Fibroblast of pulmonary artery (primary cell): ENCODE results near the gene FANCI.

Experiments used
- DNase-seq: peaks from one replicate; pipeline ENCODE4 v3.0.0-alpha.2; 2010; ENCODE audit warnings: low read depth
- H3K4me3 ChIP-seq: replicated peaks from 2 replicates; pipeline ENCODE4 v1.5.1; 2011; ENCODE audit warnings: low read depth, mild to moderate bottlenecking, control low read depth, low read length, moderate library complexity
- CTCF ChIP-seq: IDR thresholded peaks from 2 replicates; pipeline ENCODE4 v1.5.1; 2011; ENCODE audit warnings: mild to moderate bottlenecking, control low read depth, low read length, inconsistent platforms; ENCODE audit errors: missing control alignments

Gene FANCI

GRCh38 chr15:89307046-89307587, 63.3 kb downstream of the FANCI start:
- no peak overlapping the region for H3K4me3 ChIP-seq
- DNase-seq = peak; percentile 30
- TF ChIP-seq CTCF = no peak

GRCh38 chr15:89307791-89308190, 64.0 kb downstream of the FANCI start:
- DNase-seq = peak; percentile 14
- H3K4me3 ChIP-seq = no peak overlapping the region

GRCh38 chr15:89308236-89308635, 64.5 kb downstream of the FANCI start:
- no peak overlapping the region for H3K4me3 ChIP-seq
- no peak for DNase-seq
- TF ChIP-seq CTCF = no peak

More at GRCh38 chr15:89307791-89308190, 64.0 kb downstream of the FANCI start:
- TF ChIP-seq CTCF = no peak

GRCh38 chr15:89309993-89310392, 66.2 kb downstream of the FANCI start:
- no peak for TF ChIP-seq CTCF
- DNase-seq = no peak

GRCh38 chr15:89315375-89315929, 71.7 kb downstream of the FANCI start:
- H3K4me3 ChIP-seq = no peak overlapping the region
- no peak for TF ChIP-seq CTCF
- DNase-seq = no peak

More at GRCh38 chr15:89309993-89310392, 66.2 kb downstream of the FANCI start:
- H3K4me3 ChIP-seq = no peak overlapping the region

- no peak overlapping the region for H3K4me3 ChIP-seq
Observed at GRCh38 chr15:89316504-89316903, 72.7 kb downstream of the FANCI start.

More at GRCh38 chr15:89316504-89316903, 72.7 kb downstream of the FANCI start:
- DNase-seq = no peak
- no peak for TF ChIP-seq CTCF
